ENCODE measurements around the gene PTPRK.

DNA sequence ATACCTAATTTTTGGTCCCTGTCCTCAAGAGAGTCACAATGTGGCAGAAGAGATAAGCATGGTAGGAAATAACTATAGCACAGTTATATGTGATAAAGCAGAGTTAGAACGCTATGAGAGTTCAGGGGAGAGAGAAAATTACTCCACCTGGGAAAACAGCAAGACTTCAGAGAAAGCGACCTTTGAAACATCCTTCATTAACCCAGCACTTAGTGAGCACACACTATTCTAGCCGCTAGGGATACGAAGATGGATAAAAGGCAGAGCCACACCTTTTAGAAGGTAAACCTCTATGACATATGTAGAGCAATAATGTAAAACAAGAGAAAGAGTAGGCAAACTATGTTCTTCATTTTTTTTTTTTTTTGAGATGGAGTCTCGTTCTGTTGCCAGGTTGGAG lies 264.3 kb downstream of the PTPRK start:
- TF ChIP-seq, protein P1, sequence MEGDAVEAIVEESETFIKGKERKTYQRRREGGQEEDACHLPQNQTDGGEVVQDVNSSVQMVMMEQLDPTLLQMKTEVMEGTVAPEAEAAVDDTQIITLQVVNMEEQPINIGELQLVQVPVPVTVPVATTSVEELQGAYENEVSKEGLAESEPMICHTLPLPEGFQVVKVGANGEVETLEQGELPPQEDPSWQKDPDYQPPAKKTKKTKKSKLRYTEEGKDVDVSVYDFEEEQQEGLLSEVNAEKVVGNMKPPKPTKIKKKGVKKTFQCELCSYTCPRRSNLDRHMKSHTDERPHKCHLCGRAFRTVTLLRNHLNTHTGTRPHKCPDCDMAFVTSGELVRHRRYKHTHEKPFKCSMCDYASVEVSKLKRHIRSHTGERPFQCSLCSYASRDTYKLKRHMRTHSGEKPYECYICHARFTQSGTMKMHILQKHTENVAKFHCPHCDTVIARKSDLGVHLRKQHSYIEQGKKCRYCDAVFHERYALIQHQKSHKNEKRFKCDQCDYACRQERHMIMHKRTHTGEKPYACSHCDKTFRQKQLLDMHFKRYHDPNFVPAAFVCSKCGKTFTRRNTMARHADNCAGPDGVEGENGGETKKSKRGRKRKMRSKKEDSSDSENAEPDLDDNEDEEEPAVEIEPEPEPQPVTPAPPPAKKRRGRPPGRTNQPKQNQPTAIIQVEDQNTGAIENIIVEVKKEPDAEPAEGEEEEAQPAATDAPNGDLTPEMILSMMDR (IDR thresholded peaks at IDR 0.05), result no peak
- TF ChIP-seq EZH2 (IDR thresholded peaks at IDR 0.05; ENCODE audit: borderline replicate concordance, insufficient read depth, low read depth, low read length, poor library complexity, severe bottlenecking), result no peak
